GM11168 (cell line): ENCODE data around the gene ZSCAN2.

ENCODE experiments used
- in situ Hi-C: fragments of 300-500 bp; cut with MboI; formaldehyde crosslinking; loops from one replicate; pipeline ENCODE4 v1.12.0; 2022; ENCODE audit warnings: low sequenced_read_pairs; ENCODE audit not compliant: unreplicated experiment

ZSCAN2 gene

GRCh38 chr15:84659904-84660781 lies 59.3 kb downstream of the ZSCAN2 start:
- in situ Hi-C loops: no loop called here

GRCh38 chr15:84661001-84661400 lies 60.2 kb downstream of the ZSCAN2 start:
- in situ Hi-C loops: no loop called here

- in situ Hi-C loops: no loop called here
These were observed 65.6 kb downstream of the ZSCAN2 start for GRCh38 chr15:84666373-84666772.

GRCh38 chr15:84668221-84668982 lies 67.6 kb downstream of the ZSCAN2 start:
- in situ Hi-C loops: no loop called here

GRCh38 chr15:84669726-84670125 lies 68.9 kb downstream of the ZSCAN2 start:
- in situ Hi-C loops: no loop called here

- in situ Hi-C loops: no loop called here
These were observed 70.4 kb downstream of the ZSCAN2 start for GRCh38 chr15:84671211-84671610.
